Measurements from ENCODE around the gene TGM5.

- TF ChIP-seq CTCF (IDR thresholded peaks at IDR 0.05) (no peak), POLR2A (IDR thresholded peaks at IDR 0.05) (peak; percentile 51 to 77), POLR2AphosphoS5 (IDR thresholded peaks at IDR 0.05) (peak in 2 of 3 donors; percentile 86 to 91)
Observed at GRCh38 chr15:43185157-43186002, 81.3 kb downstream of the TGM5 start, which contains the start of gene CCNDBP1.

Data from suprapubic skin (tissue), 4 donors.